GM18907 (cell line): ENCODE results near the gene CALCB.
"Not testable (repeated sequence)": the region's sequence is repeated elsewhere in the genome, so short reads cannot be mapped to it uniquely, and the experiment has no call there.

Source experiments
- ATAC-seq: cut with Tn5 transposase; IDR thresholded peaks from one replicate; pipeline ENCODE4 v1.9.1; 2021; ENCODE audit warnings: mild to moderate bottlenecking, moderate library complexity; ENCODE audit not compliant: unreplicated experiment

Gene CALCB, protein sequence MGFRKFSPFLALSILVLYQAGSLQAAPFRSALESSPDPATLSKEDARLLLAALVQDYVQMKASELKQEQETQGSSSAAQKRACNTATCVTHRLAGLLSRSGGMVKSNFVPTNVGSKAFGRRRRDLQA

GRCh38 chr11:15073361-15074205 lies at the start of gene CALCB:
Gene CALCB (plus strand): TSS chr11:15073593. CDS start chr11:15074719, 1,126 bp downstream.
- ATAC-seq, result no peak

GRCh38 chr11:15027011-15027410 lies 46.4 kb upstream of the CALCB start:
- no peak for ATAC-seq

DNA sequence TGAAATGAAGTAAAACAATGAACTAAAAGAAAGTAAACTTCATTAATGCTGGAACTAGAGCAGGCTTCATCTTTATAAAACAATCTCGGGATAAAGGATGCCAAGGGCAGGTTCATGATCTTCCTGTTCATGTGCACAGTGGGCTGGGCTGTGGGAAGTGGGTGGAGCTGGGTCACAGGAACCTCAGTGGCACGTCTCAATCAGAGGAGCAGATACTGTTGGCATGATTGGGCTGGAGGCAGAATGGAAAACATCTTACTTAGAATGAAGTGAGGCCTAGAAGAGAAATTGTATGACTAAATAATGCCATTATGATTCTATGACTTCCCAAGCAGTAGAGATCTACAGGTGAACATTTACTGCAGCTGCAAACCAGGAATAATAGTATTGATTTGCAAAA lies 45.4 kb upstream of the CALCB start:
- ATAC-seq, result no peak

- ATAC-seq, result no peak
Measured at GRCh38 chr11:15028379-15028778, 45.0 kb upstream of the CALCB start.

GRCh38 chr11:15031945-15032344 lies 41.4 kb upstream of the CALCB start:
- not testable (repeated sequence) for ATAC-seq

DNA sequence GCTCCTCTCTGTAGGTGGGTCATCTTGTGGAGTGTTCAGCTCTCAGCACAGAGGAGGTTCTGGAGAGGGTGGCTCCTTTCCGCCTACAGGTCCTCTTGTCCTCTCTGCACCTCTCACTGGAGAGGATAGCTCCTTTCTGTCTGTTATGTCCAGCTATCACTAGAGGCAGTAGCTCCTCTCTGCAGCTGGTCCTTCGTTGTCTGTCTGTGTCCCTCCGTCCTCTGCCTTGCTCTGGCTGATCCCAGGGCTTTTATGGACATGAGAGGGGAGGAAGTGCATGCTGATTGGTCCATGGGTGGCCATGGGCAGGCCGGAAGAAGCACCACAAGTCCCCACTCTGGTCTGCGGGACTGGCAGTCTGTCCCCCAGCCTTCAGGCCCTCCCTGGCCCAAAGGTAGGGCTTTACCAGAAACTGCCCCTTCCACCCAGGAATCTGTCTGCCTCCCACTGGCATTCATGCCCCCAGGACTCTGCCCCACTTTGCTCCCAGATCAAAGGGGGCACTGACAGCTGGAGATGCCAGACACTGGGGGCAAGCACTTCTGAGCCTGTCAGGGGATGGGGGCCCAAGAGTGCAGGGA lies 38.6 kb upstream of the CALCB start:
- no peak for ATAC-seq

GRCh38 chr11:15035283-15035682 lies 38.1 kb upstream of the CALCB start:
- no peak for ATAC-seq

- no peak for ATAC-seq
Measured at GRCh38 chr11:15038963-15039362, 34.4 kb upstream of the CALCB start.

- ATAC-seq, result no peak
Measured at GRCh38 chr11:15045209-15045608, 28.2 kb upstream of the CALCB start.

DNA sequence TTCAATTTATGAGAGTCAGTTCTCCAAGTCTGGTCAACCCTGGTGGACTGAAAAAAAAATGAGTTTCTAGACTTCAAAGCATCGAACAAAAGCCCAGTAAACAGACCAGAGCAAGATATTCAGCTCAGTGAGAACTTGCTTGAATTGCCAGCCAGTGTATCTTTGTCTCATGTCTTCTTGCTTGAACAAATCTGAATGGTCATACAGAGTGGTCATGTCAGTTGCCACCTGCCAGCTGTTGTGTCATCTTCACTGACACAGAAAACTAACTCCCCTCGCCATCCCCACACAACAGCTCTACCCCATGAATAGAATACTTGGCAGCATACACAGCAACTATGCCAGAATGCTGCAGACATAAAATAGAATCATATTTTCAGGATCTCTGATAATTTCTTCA lies 27.5 kb upstream of the CALCB start:
- ATAC-seq, result no peak

GRCh38 chr11:15046673-15047072 lies 26.7 kb upstream of the CALCB start:
- ATAC-seq, result not testable (repeated sequence)

GRCh38 chr11:15048616-15049015 lies 24.8 kb upstream of the CALCB start:
- ATAC-seq, result no peak

DNA sequence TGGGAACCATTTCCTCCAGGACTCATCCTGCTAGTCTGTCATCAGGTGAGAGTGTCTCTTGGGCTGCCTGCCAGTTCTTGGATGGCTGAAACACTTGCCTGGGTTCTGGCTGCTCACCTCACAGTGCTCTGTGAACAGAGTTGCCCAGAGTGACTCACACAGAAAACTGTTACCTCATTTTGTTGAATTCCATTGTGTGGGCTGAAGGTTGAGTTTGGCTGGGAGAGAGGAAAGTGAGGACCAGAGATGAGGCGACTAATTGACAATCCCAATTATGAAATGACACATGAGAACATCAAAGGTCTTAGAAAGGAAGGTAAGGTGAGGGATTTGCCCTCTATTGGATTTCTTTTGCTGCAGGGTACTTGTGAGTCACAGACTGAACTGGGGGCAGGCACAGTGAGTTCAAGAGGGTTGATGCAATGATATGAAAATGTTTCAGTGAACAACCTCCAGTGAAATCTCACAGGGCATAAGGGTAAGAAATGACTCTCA lies 20.2 kb upstream of the CALCB start:
- ATAC-seq, result no peak

DNA sequence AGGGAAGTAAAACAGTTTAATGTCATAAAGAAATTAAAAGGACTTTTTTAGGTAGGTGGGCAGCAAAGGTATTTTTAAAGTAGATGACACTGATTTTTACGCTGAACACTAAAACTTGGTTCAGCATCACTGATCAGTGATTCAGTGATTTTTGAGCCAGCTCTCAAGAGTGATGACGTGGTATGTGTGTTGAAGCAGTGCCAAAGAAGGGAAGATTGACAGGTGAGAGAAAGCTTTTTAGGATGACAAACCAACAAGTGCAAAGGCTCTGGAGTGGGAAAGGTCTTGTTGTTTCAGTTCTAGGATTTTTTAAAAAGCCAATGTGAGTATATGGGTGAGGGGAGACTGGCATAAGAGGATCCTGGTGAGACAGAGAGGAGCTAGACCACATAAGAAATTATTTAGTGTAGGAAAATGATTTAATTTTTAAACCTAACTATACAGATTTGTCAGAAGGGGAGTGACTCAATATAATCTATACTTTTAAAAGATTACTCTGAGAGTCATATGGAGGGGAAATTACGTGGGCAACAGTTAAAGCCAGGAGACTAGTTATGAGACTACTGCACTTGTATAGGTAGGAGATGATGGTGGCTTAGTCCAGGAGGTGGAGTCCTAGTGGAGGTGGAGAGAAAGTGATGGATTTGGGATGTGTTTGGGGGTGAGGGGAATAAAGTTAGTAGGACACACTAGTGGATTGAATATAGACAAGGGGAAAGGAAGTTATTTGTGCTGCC lies 17.6 kb upstream of the CALCB start:
- no peak for ATAC-seq

DNA sequence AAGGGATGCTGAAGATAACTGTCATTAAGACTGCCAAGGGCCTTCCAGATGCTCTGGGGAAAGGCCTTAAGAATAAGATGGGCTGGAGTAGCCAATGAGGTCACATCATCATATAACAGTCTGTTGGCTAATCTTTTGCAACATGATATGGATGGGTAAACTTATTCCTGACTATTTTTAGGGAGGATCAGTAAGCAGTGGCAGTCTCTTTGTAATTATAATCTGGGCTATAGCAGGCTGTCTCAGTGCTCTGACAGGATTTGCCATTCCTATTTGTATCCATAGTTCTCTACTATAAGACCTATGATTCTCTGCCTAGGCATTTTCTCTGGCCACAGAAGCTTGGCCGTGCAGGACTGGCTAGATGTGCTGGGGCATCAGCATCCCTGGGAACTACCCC lies 16.1 kb upstream of the CALCB start:
- no peak for ATAC-seq

DNA sequence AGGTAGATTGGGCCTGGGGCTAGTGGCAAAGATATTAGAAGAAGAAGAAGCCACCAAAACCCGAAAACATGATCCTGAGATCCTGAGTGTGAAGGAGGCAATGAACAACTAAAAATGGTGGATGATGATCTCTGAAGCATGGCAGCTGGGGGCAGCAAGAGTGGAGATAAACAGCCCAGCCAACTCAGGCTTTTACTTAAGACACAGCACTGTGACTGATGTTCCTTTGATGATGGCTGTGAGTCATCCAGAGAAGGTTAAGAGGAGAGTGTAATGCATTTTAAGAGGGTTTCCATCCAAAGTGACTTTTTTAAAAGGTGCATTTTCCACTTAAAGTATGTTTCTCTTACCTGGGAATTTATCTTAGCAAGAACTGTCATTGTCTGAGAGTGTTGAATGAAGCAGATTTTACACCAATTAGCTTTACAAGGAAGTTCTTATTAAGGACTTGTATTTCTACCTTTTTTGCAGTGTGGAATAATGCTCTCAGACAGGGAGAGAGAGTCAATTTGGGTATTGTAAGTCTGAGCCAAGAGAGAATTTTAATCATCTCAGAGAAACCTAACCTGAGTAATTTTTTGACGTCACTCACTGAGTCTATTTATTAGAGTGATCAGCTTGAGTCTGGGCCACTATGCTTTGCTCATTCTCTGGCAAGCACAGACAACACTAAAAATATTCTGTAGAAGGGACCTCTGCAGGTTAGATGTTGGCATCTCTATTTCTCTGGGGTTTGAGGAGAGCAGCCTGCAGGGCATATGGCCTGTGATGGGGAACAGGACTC lies 14.1 kb upstream of the CALCB start:
- ATAC-seq, result no peak

DNA sequence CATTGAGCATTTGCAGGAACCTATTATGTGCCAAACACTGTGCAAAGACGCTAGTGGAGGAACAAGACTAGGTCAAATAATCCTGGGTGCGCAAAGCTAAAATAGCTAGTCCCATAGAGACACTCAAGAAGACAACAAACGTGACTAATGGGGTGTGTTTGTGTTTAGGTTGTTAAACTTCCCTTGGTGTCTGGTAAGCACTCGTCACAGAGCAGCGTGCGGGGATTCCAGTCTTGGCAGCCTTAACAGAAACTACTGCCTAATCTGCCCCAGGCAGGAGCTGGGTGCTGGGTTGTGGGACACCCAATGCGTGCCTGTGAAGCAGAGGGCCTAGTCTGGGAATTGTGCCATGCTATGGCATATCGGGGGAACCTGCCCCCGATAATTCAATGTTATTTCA lies 10.8 kb upstream of the CALCB start:
- ATAC-seq, result no peak

DNA sequence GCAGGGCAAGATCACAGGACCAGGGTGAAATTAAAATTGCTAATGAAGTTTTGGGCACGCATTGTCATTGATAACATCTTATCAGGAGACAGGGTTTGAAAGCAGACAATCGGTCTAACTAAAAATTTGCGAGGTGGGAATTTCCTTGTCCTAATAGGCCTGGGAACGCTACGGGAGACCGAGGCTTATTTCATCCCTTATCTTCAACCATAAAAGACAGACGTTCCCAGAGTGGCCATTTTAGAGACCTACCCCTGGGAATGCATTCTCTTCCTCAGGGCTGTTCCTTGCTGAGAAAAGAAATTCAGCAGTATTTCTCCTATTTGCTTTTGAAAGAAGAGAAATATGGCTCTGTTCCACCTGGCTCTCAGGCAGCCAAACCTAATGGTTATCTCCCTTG lies 3.6 kb upstream of the CALCB start:
- not testable (repeated sequence) for ATAC-seq

- no peak for ATAC-seq
Measured at GRCh38 chr11:15071556-15072255, 1.7 kb upstream of the CALCB start.

DNA sequence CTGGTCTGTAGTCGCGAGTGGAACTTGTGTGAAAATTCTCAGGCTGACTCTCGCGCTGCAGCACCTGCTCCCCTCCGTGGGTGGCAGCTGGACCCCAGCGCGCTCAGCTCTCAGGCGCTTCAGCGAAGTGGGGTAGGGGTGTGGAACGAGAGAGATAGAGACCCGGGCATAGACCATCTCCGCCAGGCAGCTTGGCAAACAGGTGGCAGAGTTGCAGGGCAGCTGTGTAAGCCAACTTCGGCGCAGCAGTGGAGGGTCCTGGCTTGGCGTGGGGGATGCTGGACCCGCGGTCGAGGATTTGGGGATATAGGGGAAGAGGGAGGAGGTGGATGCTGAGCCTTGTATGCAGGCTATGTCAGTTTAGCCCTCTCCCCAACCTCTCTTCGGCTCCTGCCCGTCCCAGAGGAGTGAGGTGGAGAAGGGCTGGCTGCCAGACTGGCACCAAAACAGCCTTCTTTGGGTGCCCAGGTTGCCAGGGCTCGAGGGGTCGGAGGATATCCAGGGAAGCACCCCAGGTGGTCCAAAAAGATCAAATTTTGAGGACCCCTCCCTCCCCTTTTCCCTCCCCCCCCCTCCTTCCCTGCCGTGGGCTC lies 746 bp upstream of the CALCB start:
- no peak for ATAC-seq
